Activated CD8-positive, alpha-beta T cell treated with anti-CD3 and anti-CD28 coated beads for 36 hours (primary cell): ENCODE data around the gene LGR6. TPM values are rescaled to one million over a fixed set of nuclear protein-coding genes. Genes with fewer than 3 reads are reported as not detected.

Experiments
- ATAC-seq: fragments of 200-7000 bp; cut with Tn5 transposase; one replicate; pipeline ENCODE4 v1.10.0; 2021; ENCODE audit warnings: mild to moderate bottlenecking, moderate library complexity
- CTCF ChIA-PET: fragments of 350-600 bp; sonication (Branson Sonifier 250); formaldehyde crosslinking; loops from one replicate; lab custom pipeline; 2021; ENCODE audit warnings: antibody characterized with exemption; lab: Charles Lee
- POLR2A ChIA-PET: fragments of 350-600 bp; sonication (Branson Sonifier 250); formaldehyde crosslinking; loops from one replicate; lab custom pipeline; 2021; ENCODE audit warnings: antibody characterized with exemption; lab: Charles Lee
- DNase-seq: peaks from one replicate; pipeline ENCODE4 v3.0.0-alpha.2; 2020
- H3K27ac Mint-ChIP-seq: one replicate; pipeline ENCODE4 v1.8.0; 2021; ENCODE audit warnings: mild to moderate bottlenecking, mixed read lengths
- H3K27me3 Mint-ChIP-seq: one replicate; pipeline ENCODE4 v1.8.0; 2021; ENCODE audit warnings: mixed read lengths
- H3K36me3 Mint-ChIP-seq: one replicate; pipeline ENCODE4 v1.8.0; 2021; ENCODE audit warnings: low read depth, mixed read lengths
- H3K4me1 Mint-ChIP-seq: one replicate; pipeline ENCODE4 v1.8.0; 2021; ENCODE audit warnings: low read depth, mixed read lengths
- H3K4me3 Mint-ChIP-seq: one replicate; pipeline ENCODE4 v1.8.0; 2021; ENCODE audit warnings: mild to moderate bottlenecking, moderate library complexity, mixed read lengths
- H3K9me3 Mint-ChIP-seq: one replicate; pipeline ENCODE4 v1.8.0; 2021; ENCODE audit warnings: mixed read lengths
- intact Hi-C: fragments of 100-400 bp; cut with micrococcal nuclease; formaldehyde crosslinking; loops from one replicate; pipeline ENCODE4 v1.10.0; 2022
- total RNA-seq, 2 experiments: library from RNA; stranded (reverse); gene quantifications; one replicate each; pipeline ENCODE4 v1.2.3, GENCODE V29; 2021
- TF ChIP-seq, protein P1 (sequence below): fragments of 200-600 bp; IDR thresholded peaks from one replicate; pipeline ENCODE4 v1.8.0; 2022; ENCODE audit warnings: antibody characterized with exemption, mild to moderate bottlenecking

Gene LGR6
- total RNA-seq, 2 experiments from 2014 or later, result 0.34 TPM

DNA sequence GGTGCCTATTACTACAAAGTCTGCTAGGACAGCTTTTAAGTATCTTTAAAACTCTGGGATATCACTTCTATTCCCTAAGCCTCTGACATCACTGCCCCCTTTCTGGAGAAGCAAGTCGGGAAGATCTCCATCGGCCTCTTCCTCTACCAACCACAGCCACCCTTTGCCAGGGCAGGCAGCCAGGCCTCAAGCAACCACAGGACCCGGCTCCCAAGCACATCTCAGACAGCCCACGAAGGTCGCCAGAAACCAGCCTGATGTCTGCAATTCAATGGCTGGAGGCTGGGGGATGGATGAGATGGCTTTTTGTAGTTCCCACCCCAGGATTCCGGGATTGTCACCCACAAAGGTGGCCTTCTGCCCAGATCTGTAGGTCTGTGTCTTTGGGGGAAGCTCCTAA lies 70.7 kb downstream of the LGR6 start:
- TF ChIP-seq, protein P1, sequence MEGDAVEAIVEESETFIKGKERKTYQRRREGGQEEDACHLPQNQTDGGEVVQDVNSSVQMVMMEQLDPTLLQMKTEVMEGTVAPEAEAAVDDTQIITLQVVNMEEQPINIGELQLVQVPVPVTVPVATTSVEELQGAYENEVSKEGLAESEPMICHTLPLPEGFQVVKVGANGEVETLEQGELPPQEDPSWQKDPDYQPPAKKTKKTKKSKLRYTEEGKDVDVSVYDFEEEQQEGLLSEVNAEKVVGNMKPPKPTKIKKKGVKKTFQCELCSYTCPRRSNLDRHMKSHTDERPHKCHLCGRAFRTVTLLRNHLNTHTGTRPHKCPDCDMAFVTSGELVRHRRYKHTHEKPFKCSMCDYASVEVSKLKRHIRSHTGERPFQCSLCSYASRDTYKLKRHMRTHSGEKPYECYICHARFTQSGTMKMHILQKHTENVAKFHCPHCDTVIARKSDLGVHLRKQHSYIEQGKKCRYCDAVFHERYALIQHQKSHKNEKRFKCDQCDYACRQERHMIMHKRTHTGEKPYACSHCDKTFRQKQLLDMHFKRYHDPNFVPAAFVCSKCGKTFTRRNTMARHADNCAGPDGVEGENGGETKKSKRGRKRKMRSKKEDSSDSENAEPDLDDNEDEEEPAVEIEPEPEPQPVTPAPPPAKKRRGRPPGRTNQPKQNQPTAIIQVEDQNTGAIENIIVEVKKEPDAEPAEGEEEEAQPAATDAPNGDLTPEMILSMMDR, result no peak
- H3K36me3 Mint-ChIP-seq, result no peaks in the 10 kb centered on the region
- no peaks in the 10 kb centered on the region for H3K4me1 Mint-ChIP-seq
- ATAC-seq, result no peak
- no peak overlapping the region for H3K27ac Mint-ChIP-seq
- H3K27me3 Mint-ChIP-seq, result peaks cover 35% of the 10 kb centered on the region
- POLR2A ChIA-PET, result no interaction called here
- intact Hi-C loops, result no loop called here
- no peak for DNase-seq
- no peak overlapping the region for H3K4me3 Mint-ChIP-seq
- CTCF ChIA-PET, result interaction anchor here (0.8 to 3.0 kb wide), 4 partner anchors 29 to 264 kb away, joined by 3 to 10 read pairs (median 4); partner anchors contain the start of gene LGR6
- no peaks in the 10 kb centered on the region for H3K9me3 Mint-ChIP-seq

DNA sequence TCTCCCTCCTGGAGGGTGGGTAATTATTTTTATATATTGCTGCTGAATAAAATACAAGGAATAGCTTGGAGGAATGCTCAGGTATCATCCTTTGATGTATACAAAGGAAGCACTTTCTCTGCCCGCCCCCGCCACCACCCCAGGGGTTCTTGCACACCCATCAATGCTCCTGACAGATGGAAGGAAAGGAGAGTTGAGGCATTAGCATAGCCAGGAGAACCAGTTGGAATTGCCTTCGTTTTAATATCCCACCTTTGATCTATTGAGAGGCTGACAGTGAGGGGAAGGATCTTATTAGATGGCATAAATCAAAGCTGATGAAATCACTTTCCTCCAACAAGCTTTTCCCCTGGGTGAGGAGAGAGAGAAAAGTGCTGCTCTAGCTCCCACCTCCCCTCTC lies 71.1 kb downstream of the LGR6 start:
- no peak for DNase-seq
- TF ChIP-seq, protein P1, result no peak
- no peak overlapping the region for H3K4me3 Mint-ChIP-seq
- ChIA-PET CTCF (interaction anchor here (0.8 to 3.0 kb wide), 4 partner anchors 29 to 265 kb away, joined by 3 to 10 read pairs (median 4); partner anchors contain the start of gene LGR6), POLR2A (no interaction called here)
- H3K27me3 Mint-ChIP-seq, result peaks cover 31% of the 10 kb centered on the region
- H3K36me3 Mint-ChIP-seq, result no peaks in the 10 kb centered on the region
- intact Hi-C loops, result no loop called here
- ATAC-seq, result no peak
- H3K4me1 Mint-ChIP-seq, result no peaks in the 10 kb centered on the region
- no peak overlapping the region for H3K27ac Mint-ChIP-seq
- no peaks in the 10 kb centered on the region for H3K9me3 Mint-ChIP-seq

DNA sequence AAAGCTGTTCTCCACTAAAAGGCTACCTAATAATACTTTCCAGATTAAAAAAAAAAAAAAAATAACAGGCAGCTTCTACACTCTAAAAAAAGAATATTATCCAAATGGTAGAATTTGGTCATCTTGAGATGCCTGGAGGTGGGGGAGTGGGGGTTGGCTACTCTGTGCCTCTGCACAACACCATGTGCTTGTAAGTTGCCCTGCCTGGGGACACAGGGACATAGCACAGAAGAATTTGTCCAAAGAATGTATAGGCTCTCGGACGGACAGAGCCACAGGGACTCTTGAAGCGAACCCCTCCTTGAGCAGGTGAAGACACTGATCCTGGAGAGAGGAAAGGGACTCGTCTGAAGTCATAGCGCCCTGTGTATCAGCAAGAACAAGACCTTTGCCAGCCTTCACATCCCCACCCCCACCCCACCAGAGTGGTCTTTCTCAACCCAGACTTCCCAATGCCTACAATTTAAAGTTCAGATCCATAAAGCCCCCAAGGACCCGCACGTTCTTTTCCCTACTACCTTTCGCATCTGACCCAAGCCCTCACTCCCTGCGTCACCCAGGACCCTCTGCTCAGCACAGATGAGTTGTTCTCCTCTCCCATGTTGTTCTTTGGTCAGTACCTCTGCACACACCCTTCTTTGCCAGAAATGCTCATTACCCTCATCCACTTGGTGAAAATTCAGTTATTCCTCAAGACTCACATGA lies 72.6 kb downstream of the LGR6 start:
- intact Hi-C loops, result no loop called here
- Mint-ChIP-seq H3K36me3 (no peaks in the 10 kb centered on the region), H3K4me1 (no peaks in the 10 kb centered on the region), H3K27ac (no peak overlapping the region), H3K9me3 (no peaks in the 10 kb centered on the region), H3K27me3 (peaks cover 28% of the 10 kb centered on the region), H3K4me3 (no peak overlapping the region)
- CTCF ChIA-PET, result interaction anchor here (0.9 to 3.3 kb wide), 2 partner anchors 73 to 77 kb away, joined by 4 to 19 read pairs; partner anchors contain the start of gene LGR6
- POLR2A ChIA-PET, result no interaction called here
- DNase-seq (no peak), ATAC-seq (no peak)
- TF ChIP-seq, protein P1, result no peak

DNA sequence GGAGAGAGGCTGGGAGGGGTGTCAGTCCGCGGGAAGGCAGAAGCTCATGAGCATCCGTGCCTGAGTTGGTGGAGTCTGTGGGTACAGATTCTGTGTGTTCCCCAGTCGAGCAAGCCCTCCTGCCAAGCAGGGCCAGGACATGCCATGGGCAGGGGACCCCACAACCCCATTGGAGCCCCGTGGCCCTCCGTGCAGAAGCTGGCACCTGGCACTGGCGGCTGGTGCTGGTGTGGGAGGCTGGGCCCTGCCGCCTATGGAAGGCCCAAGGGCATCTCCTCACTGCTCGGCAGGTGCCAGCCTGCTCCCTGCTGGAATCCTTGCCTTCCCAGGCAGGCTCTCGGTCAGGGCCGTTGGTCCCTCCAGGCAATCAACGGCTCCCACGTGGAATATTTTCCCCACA lies 74.4 kb downstream of the LGR6 start:
- no peak for DNase-seq
- no peaks in the 10 kb centered on the region for H3K9me3 Mint-ChIP-seq
- intact Hi-C loops, result no loop called here
- peaks cover 25% of the 10 kb centered on the region for H3K27me3 Mint-ChIP-seq
- H3K4me1 Mint-ChIP-seq, result no peaks in the 10 kb centered on the region
- ChIA-PET POLR2A (no interaction called here), CTCF (interaction anchor here (1.2 to 3.3 kb wide), 3 partner anchors 49 to 78 kb away, joined by 5 to 19 read pairs (median 5); partner anchors contain the start of gene LGR6)
- H3K4me3 Mint-ChIP-seq, result no peak overlapping the region
- no peaks in the 10 kb centered on the region for H3K36me3 Mint-ChIP-seq
- no peak for ATAC-seq
- TF ChIP-seq, protein P1, result no peak
- no peak overlapping the region for H3K27ac Mint-ChIP-seq

DNA sequence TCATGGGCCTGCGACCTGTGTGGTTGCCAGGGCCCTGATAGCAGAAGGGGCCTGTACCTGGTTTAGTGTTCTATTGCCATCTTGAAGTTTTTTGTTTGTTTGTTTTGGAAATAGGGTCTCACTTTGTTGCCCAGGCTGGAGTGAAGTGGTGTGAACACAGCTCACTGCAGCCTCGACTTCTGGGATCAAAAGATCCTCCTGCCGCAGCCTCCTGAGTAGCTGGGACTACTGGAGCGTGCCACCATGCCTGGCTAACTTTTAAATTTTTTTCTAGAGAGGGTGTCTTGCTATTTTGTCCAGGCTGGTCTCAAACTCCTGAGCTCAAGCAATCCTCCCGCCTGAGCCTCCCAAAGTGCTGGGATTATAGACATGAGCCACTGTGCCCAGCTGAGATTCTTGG lies 75.2 kb downstream of the LGR6 start:
- no peaks in the 10 kb centered on the region for H3K4me1 Mint-ChIP-seq
- ChIA-PET CTCF (interaction anchor here (1.9 to 3.3 kb wide), 2 partner anchors 76 to 79 kb away, joined by 5 to 19 read pairs; partner anchors contain the start of gene LGR6), POLR2A (no interaction called here)
- H3K4me3 Mint-ChIP-seq, result no peak overlapping the region
- TF ChIP-seq, protein P1, result no peak
- intact Hi-C loops, result no loop called here
- no peak for DNase-seq
- H3K27me3 Mint-ChIP-seq, result peaks cover 19% of the 10 kb centered on the region
- no peak for ATAC-seq
- H3K27ac Mint-ChIP-seq, result no peak overlapping the region
- H3K9me3 Mint-ChIP-seq, result no peaks in the 10 kb centered on the region
- H3K36me3 Mint-ChIP-seq, result no peaks in the 10 kb centered on the region
